Measurements from ENCODE around the gene ERC2.

The ERC2 gene

GRCh38 chr3:55863028-55863427 lies 605.2 kb downstream of the ERC2 start:
- H3K4me3 ChIP-seq (ENCODE audit: control insufficient read depth, low read depth, low read length), result no peak overlapping the region
- no peak for DNase-seq (ENCODE audit: low read depth)
- TF ChIP-seq, protein P1, sequence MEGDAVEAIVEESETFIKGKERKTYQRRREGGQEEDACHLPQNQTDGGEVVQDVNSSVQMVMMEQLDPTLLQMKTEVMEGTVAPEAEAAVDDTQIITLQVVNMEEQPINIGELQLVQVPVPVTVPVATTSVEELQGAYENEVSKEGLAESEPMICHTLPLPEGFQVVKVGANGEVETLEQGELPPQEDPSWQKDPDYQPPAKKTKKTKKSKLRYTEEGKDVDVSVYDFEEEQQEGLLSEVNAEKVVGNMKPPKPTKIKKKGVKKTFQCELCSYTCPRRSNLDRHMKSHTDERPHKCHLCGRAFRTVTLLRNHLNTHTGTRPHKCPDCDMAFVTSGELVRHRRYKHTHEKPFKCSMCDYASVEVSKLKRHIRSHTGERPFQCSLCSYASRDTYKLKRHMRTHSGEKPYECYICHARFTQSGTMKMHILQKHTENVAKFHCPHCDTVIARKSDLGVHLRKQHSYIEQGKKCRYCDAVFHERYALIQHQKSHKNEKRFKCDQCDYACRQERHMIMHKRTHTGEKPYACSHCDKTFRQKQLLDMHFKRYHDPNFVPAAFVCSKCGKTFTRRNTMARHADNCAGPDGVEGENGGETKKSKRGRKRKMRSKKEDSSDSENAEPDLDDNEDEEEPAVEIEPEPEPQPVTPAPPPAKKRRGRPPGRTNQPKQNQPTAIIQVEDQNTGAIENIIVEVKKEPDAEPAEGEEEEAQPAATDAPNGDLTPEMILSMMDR (conservative IDR thresholded peaks at IDR 0.05; ENCODE audit: control insufficient read depth, insufficient read depth, low read depth, low read length), result no peak

DNA sequence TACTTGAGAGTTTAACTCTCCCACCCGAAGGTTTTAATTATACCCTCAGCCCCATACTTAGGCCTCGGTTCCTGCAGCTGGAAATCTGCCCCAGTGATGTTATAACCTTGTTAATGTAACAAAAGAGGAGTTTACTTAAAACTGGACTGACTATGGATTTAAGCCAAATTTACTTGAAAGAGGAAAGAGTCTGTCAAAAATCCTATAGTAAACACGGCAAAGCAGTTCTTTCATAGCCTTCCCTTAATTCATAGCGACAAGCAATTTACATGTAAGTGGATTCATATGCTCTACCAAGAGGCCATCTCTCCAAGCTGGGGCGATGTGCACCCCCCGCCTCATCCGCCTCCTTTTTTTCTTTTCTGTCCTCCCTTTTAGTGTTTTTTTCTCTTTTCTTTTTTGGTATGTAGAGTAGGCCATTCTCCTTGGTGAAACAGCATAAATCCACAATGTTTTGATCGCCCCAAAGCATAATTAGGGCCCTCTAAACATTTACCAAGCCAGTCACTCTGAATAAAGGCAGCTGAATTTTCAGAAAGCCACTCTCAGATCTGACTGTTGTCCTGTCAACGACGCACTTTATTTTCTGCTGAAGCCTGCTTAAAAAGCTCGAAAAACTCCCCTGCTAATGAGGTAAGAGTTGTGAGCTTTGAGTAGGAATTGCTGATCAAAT lies 608.1 kb downstream of the ERC2 start:
- TF ChIP-seq, protein P1 (conservative IDR thresholded peaks at IDR 0.05; ENCODE audit: control insufficient read depth, insufficient read depth, low read depth, low read length), result no peak
- no peak for DNase-seq (ENCODE audit: low read depth)
- H3K4me3 ChIP-seq (ENCODE audit: control insufficient read depth, low read depth, low read length), result no peak overlapping the region

- TF ChIP-seq, protein P1 (conservative IDR thresholded peaks at IDR 0.05; ENCODE audit: control insufficient read depth, insufficient read depth, low read depth, low read length), result no peak
- no peak for DNase-seq (ENCODE audit: low read depth)
Observed at GRCh38 chr3:55859305-55859704, 609.0 kb downstream of the ERC2 start.

DNA sequence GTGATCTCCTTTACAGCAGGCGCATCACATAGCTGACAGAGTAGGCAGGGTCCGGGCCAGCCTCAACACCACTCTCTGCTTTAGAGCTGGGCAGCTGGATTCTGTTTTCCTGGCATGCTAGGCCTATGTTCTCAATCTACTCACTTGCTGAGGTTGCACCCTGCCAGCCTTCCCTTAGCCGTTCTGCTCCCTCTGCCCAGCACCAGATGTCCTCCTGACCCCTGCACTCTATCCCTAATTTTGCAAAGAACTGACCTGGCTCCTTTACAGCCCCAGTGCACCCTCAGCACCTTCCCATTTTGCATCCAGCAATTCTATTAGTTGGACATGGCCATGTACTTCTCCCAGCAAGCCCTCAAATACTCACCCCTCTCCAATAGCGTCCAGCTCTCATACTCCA lies 609.5 kb downstream of the ERC2 start:
- TF ChIP-seq, protein P1 (conservative IDR thresholded peaks at IDR 0.05; ENCODE audit: control insufficient read depth, insufficient read depth, low read depth, low read length), result no peak
- DNase-seq (ENCODE audit: low read depth), result no peak
- H3K4me3 ChIP-seq (ENCODE audit: control insufficient read depth, low read depth, low read length), result no peak overlapping the region

More at GRCh38 chr3:55859305-55859704, 609.0 kb downstream of the ERC2 start:
- no peak overlapping the region for H3K4me3 ChIP-seq (ENCODE audit: control insufficient read depth, low read depth, low read length)

GRCh38 chr3:55858302-55858701 lies 610.0 kb downstream of the ERC2 start:
- DNase-seq (ENCODE audit: low read depth), result no peak
- no peak overlapping the region for H3K4me3 ChIP-seq (ENCODE audit: control insufficient read depth, low read depth, low read length)
- TF ChIP-seq, protein P1 (conservative IDR thresholded peaks at IDR 0.05; ENCODE audit: control insufficient read depth, insufficient read depth, low read depth, low read length), result no peak

DNA sequence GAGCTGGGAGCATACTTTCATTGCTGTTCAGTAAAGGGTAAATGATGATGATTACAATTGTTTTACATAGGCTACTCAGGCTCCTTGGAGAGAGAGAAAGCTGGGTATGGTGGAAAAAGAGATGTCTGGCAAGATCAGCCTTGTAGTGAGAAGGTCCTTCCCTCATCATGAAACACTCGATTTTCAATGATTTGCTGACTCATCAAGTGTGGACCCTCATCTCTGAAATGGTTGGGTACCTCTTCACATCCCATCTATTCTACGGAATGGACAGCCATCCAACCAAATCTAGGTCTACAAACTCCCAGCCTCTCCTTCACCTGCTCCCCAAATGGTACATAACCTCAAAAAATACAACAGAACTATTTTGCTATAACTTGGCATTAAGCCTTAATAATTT lies 610.6 kb downstream of the ERC2 start:
- DNase-seq (ENCODE audit: low read depth), result no peak
- H3K4me3 ChIP-seq (ENCODE audit: control insufficient read depth, low read depth, low read length), result no peak overlapping the region
- TF ChIP-seq, protein P1 (conservative IDR thresholded peaks at IDR 0.05; ENCODE audit: control insufficient read depth, insufficient read depth, low read depth, low read length), result no peak

Measured in fibroblast of mammary gland (primary cell).